ENCODE data around the gene CIROP.

GRCh38 chr14:23141706-23142444 lies 37.1 kb upstream of the CIROP start:
- TF ChIP-seq, protein P1, sequence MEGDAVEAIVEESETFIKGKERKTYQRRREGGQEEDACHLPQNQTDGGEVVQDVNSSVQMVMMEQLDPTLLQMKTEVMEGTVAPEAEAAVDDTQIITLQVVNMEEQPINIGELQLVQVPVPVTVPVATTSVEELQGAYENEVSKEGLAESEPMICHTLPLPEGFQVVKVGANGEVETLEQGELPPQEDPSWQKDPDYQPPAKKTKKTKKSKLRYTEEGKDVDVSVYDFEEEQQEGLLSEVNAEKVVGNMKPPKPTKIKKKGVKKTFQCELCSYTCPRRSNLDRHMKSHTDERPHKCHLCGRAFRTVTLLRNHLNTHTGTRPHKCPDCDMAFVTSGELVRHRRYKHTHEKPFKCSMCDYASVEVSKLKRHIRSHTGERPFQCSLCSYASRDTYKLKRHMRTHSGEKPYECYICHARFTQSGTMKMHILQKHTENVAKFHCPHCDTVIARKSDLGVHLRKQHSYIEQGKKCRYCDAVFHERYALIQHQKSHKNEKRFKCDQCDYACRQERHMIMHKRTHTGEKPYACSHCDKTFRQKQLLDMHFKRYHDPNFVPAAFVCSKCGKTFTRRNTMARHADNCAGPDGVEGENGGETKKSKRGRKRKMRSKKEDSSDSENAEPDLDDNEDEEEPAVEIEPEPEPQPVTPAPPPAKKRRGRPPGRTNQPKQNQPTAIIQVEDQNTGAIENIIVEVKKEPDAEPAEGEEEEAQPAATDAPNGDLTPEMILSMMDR (IDR thresholded peaks at IDR 0.05) = no peak
- no peak for TF ChIP-seq POLR2A (IDR thresholded peaks at IDR 0.05)
- no peak for TF ChIP-seq POLR2AphosphoS5 (IDR thresholded peaks at IDR 0.05)

Data from suprapubic skin (tissue), 4 donors.